Right ventricle myocardium inferior (tissue), 1 donor: ENCODE data around the gene IMMP1L. TPM values are rescaled to one million over a fixed set of nuclear protein-coding genes. Genes with fewer than 3 reads are reported as not detected.
A peak's percentile ranks its signal among the peaks of the same experiment; 100 is the strongest.
"Not testable (repeated sequence)": the region's sequence is repeated elsewhere in the genome, so short reads cannot be mapped to it uniquely, and the experiment has no call there.

Source experiments
- ATAC-seq: fragments of 200-7000 bp; cut with Tn5 transposase; one replicate; pipeline ENCODE4 v1.9.1; 2020; ENCODE audit warnings: mild to moderate bottlenecking, moderate library complexity
- DNase-seq: peaks from one replicate; pipeline ENCODE4 v3.0.0; 2021; ENCODE audit errors: missing footprints
- intact Hi-C: fragments of 100-400 bp; cut with DNase I; formaldehyde crosslinking; loops from one replicate; pipeline ENCODE4 v1.11.0; 2022
- long read RNA-seq: library from polyadenylated mRNA; unstranded; transcript quantifications from one replicate; pipeline ENCODE4 v2.0.0, GENCODE V29; 2021
- total RNA-seq: library from RNA; stranded (reverse); fragmentation: NEBNext Ultra II Directional; extraction: Animal tissue kit (Norgen Biotek cat#: 25700); gene quantifications from one replicate; pipeline ENCODE4 v1.2.1, GENCODE V29; 2021
- donor health status: DM: no; HTN: yes; CAD: no; lungs with severe emphysema.

Gene IMMP1L, protein sequence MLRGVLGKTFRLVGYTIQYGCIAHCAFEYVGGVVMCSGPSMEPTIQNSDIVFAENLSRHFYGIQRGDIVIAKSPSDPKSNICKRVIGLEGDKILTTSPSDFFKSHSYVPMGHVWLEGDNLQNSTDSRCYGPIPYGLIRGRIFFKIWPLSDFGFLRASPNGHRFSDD
- total RNA-seq, result 26.5 TPM
- long read RNA-seq, partial matches to known transcripts, result 0 of 5 reads
- long read RNA-seq, other reads (novel, unspliced or antisense), result 1 of 5 reads

- peak; percentile 100 for ATAC-seq
- peak; percentile 96 for DNase-seq
- intact Hi-C loops, result no loop called here
Observed at GRCh38 chr11:31509429-31510345, at the start of gene IMMP1L, which contains the start of gene ELP4. Gene IMMP1L, minus strand, starts transcription at chr11:31509622. Its CDS starts 46,346 bp downstream, at chr11:31463276. Gene ELP4, plus strand, starts transcription at chr11:31509767. Its CDS starts 18 bp downstream, at chr11:31509785.

GRCh38 chr11:31558001-31558400 is 48.6 kb upstream of the IMMP1L start:
- ATAC-seq (no peak), DNase-seq (no peak)
- intact Hi-C loops, result no loop called here

DNA sequence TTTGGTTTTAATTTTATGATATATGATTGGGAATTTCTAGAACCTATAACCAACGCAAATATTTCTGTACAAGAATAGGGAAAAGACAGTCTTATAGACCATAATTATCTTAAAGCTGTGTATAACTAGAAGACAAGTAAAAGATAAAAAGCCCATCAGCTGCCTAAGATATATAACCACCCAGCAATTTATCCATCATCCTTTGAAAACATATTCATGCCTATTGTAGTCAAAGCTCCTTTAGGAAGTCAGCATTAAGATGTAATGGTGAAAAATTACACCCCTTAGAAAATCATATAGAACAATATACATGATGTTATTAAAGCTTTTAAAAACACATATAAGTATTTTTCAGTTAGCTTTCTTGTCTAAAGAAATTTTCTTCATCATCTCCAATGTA is 46.5 kb upstream of the IMMP1L start:
- DNase-seq (no peak), ATAC-seq (no peak)
- intact Hi-C loops, result no loop called here

DNA sequence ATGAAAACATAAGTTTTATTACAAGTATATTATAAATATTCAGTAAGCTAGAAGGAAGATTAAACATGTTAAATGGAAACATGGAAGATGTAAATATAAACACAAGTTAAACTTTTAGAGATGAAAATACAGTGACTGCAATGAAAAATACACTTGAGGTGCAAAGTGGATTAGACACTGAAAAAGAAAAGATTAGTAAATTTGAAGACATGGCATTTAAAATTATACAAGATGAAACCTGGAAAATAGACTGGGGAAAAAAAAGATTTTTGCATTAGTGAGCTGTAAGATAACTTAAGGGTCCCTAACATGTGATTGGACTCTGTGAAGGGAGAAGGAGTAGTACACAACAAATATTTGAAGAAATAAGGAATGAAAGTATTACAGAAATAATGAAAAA is 33.4 kb upstream of the IMMP1L start:
- no peak for DNase-seq
- intact Hi-C loops, result no loop called here
- ATAC-seq, result no peak

DNA sequence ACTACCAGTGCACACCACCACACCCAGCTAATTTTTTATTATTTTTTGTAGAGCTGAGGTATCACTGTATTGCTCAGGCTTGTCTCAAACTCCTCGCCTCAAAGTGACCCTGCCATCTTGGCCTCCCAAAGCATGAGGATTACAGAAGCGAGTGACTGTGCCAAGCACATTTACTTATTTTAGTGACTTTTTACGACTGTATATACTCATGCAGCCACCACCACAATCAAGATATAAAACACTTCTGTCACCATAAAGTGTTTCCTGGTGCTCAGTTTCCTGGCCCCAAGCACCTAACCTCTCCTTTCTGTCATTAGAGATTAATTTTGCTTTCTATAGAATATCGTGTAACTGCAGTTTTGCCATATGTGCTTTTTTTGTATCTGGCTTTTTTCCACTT is 26.1 kb upstream of the IMMP1L start:
- ATAC-seq, result no peak
- intact Hi-C loops, result no loop called here

DNA sequence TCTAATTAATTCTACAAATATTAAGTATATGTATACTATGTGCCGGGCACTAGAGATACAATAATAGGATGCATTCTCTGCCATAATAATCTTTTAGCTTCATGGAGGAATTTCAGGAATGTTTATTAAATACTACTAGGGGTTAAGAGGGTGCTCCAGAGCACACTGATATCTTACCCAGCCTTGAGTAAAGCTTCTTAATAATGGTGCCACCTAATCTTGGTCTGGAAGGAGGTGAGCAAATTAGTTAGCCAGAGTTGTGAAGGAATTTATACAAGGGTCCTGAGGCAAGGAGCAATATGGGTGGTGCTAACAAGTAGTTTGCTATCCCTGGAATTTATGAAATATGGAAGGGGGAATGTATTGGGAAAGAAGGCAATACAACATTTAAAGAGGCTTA is 21.9 kb upstream of the IMMP1L start:
- intact Hi-C loops, result no loop called here
- DNase-seq (no peak), ATAC-seq (no peak)

More for the DNA sequence above, 26.1 kb upstream of the IMMP1L start:
- DNase-seq, result no peak

DNA sequence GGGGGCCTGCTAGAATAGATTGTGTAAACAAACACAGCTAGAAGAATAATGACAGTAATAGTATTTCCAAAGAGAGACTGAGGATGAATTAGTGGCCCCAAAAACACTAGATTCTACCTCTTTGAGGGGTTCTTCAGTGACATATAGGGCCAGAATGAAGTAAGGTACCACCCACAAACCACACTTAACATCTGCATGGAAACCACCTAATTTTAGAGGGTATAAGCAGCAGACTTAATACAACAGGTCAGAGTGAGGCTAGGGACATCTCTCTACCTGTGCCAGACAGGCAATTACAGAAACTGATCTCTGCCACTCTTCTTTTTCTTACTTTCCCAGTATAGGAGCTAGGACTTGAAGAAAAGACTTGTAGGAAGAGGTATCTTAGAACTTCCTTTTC is 20.3 kb upstream of the IMMP1L start:
- ATAC-seq (no peak), DNase-seq (no peak)
- intact Hi-C loops, result no loop called here

DNA sequence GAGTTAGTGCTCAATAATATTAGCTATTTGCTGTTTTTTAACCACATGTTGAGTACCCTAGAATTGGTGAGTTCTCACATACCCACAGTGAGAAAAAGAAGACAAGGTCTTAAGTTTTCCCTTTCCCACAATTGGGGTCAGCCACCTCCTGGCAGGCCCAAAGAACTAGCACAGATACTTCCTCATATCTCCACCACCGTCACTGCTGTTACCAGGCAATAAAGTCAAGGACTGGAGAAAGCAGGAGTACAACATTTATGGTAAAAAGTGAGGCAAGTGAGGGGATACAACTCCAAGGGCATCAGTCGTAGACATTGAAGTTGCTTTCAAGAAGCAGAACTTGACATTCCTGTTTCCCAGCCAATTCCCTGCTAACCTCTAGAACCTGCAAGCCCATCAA is 19.8 kb upstream of the IMMP1L start:
- no peak for DNase-seq
- no peak for ATAC-seq
- intact Hi-C loops, result no loop called here

DNA sequence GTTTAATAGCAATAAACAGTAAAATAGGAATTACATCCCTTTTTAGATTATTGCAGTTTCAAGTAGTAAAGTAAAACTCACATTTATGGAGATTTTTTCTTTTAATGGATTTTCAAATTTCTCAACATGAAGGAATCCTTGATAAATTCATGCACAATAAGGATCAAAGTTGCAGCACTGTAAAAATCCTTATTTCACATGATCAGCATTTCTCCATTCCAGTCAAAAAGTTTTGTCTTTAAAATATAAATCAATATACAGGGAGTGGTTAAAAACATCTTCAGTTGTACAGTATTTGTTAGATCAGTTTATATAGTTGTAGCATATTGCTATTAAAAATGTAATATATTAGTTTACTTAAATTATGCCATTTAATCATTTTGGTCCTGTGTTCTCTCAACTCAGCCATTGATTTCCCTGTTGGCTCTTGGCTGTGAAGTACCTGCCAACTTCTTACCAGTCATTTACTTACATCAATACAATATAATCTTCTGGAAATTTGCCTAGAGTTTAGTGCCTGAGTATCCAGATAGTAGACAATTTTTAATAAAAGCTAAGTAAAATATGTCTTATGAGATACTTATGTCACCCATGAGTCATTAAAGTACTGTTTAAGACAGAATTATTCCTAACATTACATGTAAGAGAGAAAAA is 12.2 kb upstream of the IMMP1L start:
- intact Hi-C loops, result no loop called here
- no peak for ATAC-seq

GRCh38 chr11:31512117-31512516 is 2.7 kb upstream of the IMMP1L start:
- DNase-seq (no peak), ATAC-seq (no peak)
- intact Hi-C loops, result no loop called here

More for the DNA sequence above, 12.2 kb upstream of the IMMP1L start:
- DNase-seq, result no peak

GRCh38 chr11:31509051-31509428 is 382 bp downstream of the IMMP1L start:
- intact Hi-C loops, result no loop called here
- DNase-seq (no peak), ATAC-seq (no peak)

DNA sequence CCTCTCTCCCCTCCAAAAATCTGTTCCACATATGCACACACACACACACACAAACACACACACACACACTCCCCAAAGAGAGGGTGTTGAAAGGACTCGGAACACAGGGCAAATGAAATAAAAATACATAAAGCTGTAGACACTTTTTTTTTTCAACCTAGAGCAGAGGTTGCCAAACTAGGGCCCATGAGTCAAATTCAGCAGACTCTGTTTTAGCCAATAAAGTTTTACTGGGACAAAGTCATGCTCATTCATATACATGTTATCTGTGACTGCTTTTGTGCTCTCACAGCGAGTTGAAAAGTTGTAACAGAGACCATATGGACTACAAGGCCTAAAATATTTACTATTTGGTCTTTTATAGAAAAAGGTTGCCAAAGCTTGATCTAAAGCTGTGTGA is 8.9 kb downstream of the IMMP1L start:
- intact Hi-C loops, result no loop called here
- ATAC-seq (no peak), DNase-seq (no peak)

DNA sequence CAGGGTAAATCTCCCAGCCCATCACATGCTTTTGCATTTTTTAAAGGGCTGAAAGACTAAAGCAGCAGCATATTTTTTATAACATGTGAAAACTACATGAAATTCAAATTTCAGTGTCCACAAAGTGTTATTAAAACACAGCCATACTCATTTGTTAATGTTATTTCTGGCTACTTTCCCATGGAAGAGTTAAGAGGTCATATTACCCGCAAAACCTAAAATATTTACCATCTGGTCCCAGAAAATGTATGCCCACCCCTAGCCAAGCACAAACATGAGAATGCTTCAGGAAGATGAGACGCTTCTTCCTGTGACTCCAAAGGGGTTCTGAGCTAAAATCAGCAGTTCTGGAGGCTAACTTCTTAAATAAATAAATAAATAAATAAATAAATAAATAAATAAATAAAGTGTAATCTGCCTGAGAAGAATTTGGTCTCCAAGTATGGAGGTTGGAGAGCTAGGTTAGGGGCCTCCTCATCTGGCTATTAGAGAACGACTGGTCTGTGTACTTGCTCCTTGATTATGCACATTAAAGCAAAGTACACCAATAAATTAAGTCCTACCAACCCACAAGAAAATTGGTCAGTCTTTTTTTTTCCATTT is 9.7 kb downstream of the IMMP1L start:
- DNase-seq (no peak), ATAC-seq (no peak)
- intact Hi-C loops, result no loop called here

GRCh38 chr11:31493762-31494161 is 15.7 kb downstream of the IMMP1L start:
- ATAC-seq, intact Hi-C loops, DNase-seq: not testable (repeated sequence)

DNA sequence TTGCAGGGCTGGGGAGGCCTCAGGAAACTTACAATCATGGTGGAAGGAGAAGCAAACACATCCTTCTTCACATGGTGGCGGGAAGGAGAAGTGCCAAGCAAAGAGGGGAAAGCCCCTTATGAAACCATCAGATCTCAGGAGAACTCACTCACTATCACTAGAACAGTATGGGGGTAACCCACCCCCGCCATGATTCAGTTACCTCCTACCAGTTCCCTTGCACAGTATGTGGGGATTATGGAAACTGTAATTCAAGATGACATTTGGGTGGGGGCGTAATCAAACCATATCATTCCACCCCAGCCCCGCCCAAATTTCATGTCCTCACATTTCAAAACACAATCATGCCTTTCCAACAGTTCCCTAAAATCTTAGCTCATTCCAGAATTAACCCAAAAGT is 16.2 kb downstream of the IMMP1L start:
- DNase-seq (no peak), ATAC-seq (no peak)
- intact Hi-C loops, result no loop called here

GRCh38 chr11:31492320-31492913 is 17.0 kb downstream of the IMMP1L start:
- DNase-seq (no peak), ATAC-seq (no peak)
- intact Hi-C loops, result no loop called here

GRCh38 chr11:31487848-31488247 is 21.6 kb downstream of the IMMP1L start:
- ATAC-seq (no peak), DNase-seq (no peak)
- intact Hi-C loops, result loop anchor here (10.0 kb wide), 1 partner anchor 387 kb away; no protein-coding TSS in a partner anchor

- DNase-seq, result no peak
- ATAC-seq, result no peak
- intact Hi-C loops, result loop anchor here (10.0 kb wide), 1 partner anchor 390 kb away; no protein-coding TSS in a partner anchor
Observed at GRCh38 chr11:31484497-31484896, 24.9 kb downstream of the IMMP1L start.

DNA sequence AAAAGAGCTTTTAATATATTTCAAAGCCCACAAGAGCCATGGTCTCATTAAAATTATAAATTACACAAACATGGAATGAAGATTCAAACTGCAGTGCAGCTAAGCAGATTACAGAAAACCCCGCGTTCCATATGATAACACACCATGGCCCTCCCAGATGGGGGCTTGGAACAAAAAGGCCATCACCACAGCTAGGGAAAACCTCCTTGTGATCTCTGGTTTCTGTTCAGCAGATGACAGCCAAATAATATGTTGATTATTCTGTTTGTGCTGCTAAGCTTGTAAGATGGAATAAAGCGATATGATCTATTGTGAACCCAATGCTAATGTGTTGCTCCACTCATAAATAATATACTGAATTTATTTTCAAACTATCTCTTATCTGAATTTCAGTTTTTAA is 28.5 kb downstream of the IMMP1L start:
- intact Hi-C loops, result loop anchor here (10.0 kb wide), 1 partner anchor 394 kb away; no protein-coding TSS in a partner anchor
- no peak for ATAC-seq
- no peak for DNase-seq
